Omental fat pad (tissue), 4 donors: ENCODE data around the gene FAM177A1. TPM values are rescaled to one million over a fixed set of nuclear protein-coding genes. Genes with fewer than 3 reads are reported as not detected.

Experiments
- ATAC-seq: fragments of 150-250 bp; one replicate; pipeline ENCODE4 v1.9.1; 2016; ENCODE audit warnings: mild to moderate bottlenecking, moderate library complexity; ENCODE audit not compliant: low FRiP score
- DNase-seq: peaks from one replicate; pipeline ENCODE4 v3.0.0-alpha.2; 2019; ENCODE audit warnings: low spot score
- CTCF ChIP-seq, 3 donors: fragments of 450-650 bp; IDR thresholded peaks; one replicate each; pipeline ENCODE4 v1.5.1; 2016 to 2017; ENCODE audit warnings: antibody characterized with exemption in 3 of 3, mild to moderate bottlenecking in 3 of 3, moderate library complexity in 2 of 3
- total RNA-seq, 4 donors: library from RNA; depleted of rRNA; stranded (reverse); fragments of >200 nt; gene quantifications; one replicate each; pipeline ENCODE4 v1.1.0, GENCODE V29; 2016

Gene FAM177A1
- total RNA-seq, 4 donors from 2014 or later, result 35.7 to 123 (median 52.3) TPM

GRCh38 chr14:35117112-35117511, 71.0 kb downstream of the FAM177A1 start:
- ATAC-seq, result no peak
- no peak for TF ChIP-seq CTCF (IDR thresholded peaks at IDR 0.05)
- DNase-seq, result no peak

- no peak for TF ChIP-seq CTCF (IDR thresholded peaks at IDR 0.05)
- DNase-seq (no peak), ATAC-seq (no peak)
Observed at GRCh38 chr14:35121026-35121886, 75.2 kb downstream of the FAM177A1 start.

GRCh38 chr14:35121887-35122695, 76.0 kb downstream of the FAM177A1 start, which contains the start of the genes PPP2R3C and PRORP:
PPP2R3C (minus strand) TSS chr14:35121990; CDS start chr14:35121959, 31 bp downstream.
PRORP (plus strand) TSS chr14:35122552; CDS start chr14:35123246, 694 bp downstream.
- TF ChIP-seq CTCF (IDR thresholded peaks at IDR 0.05), result no peak
- ATAC-seq (peak; percentile 93), DNase-seq (peak; percentile 68)

GRCh38 chr14:35122696-35123387, 76.8 kb downstream of the FAM177A1 start:
- no peak for DNase-seq
- TF ChIP-seq CTCF (IDR thresholded peaks at IDR 0.05), result no peak
- peak; percentile 20 for ATAC-seq

GRCh38 chr14:35123388-35123703, 77.3 kb downstream of the FAM177A1 start:
- DNase-seq, result no peak
- TF ChIP-seq CTCF (IDR thresholded peaks at IDR 0.05), result no peak
- no peak for ATAC-seq

- no peak for TF ChIP-seq CTCF (IDR thresholded peaks at IDR 0.05)
- ATAC-seq, result no peak
- no peak for DNase-seq
Observed at GRCh38 chr14:35124127-35124526, 78.1 kb downstream of the FAM177A1 start.

Other genes starting within 250 kb of the FAM177A1 start
- 10 to 100 TPM; 22.7 to 86.7 (median 56.0) TPM for gene BAZ1A, start 170.9 kb upstream of the FAM177A1 start, total RNA-seq
- gene SRP54, start 63.3 kb upstream of the FAM177A1 start, total RNA-seq, result 10 to 100 TPM; 41.0 to 64.0 (median 47.7) TPM
- 10 to 100 TPM; 18.1 to 47.6 (median 25.7) TPM for gene PPP2R3C, start 75.7 kb downstream of the FAM177A1 start, total RNA-seq
- 10 to 100 TPM; 19.4 to 31.4 (median 24.1) TPM for gene PRORP, start 76.3 kb downstream of the FAM177A1 start, total RNA-seq
- gene PSMA6, start 246.1 kb downstream of the FAM177A1 start, total RNA-seq, result 100 to 1,000 TPM; 158 to 180 (median 170) TPM